Hepatocyte (in vitro differentiated cells): ENCODE data around the gene POC1B.

Experiments used
- CTCF ChIP-seq: fragments of 200-600 bp; sonication (generic); IDR thresholded peaks from 2 replicates; pipeline ENCODE4 v1.5.1; 2016; ENCODE audit warnings: antibody characterized with exemption, mild to moderate bottlenecking; ENCODE audit not compliant: poor library complexity
- EZH2 ChIP-seq: fragments of 200-600 bp; sonication (generic); IDR thresholded peaks from 2 replicates; pipeline ENCODE4 v1.6.1; 2016; ENCODE audit warnings: antibody characterized with exemption, mild to moderate bottlenecking, borderline replicate concordance
- EZH2phosphoT487 ChIP-seq: fragments of 200-600 bp; sonication (generic); IDR thresholded peaks from one replicate; pipeline ENCODE4 v1.6.1; 2018; ENCODE audit warnings: antibody characterized with exemption, mild to moderate bottlenecking, low read depth, moderate library complexity; ENCODE audit not compliant: unreplicated experiment, severe bottlenecking

DNA sequence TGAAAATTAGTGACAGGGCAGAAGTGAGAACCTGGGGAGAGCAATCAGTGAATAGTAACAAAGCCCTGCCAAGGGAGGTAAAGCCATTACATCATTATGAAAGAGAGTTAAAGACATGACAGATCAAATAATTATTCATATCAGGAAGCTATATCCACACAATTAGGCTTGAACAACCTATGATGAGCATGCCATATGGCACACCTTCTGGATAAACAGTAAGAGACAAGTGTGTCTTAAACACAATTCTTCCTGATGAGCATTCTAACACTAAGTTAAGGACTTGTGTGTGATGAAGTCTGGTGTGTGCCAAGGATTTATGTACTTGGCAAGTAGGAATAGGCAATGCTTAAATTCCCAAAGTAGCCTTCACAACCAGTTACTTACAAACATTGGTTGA lies 77.3 kb downstream of the POC1B start:
- TF ChIP-seq EZH2phosphoT487 (no peak), CTCF (no peak), EZH2 (no peak)
